K562 (cell line): ENCODE data around the gene GAL3ST1. TPM values are rescaled to one million over a fixed set of nuclear protein-coding genes. Genes with fewer than 3 reads are reported as not detected.
A peak's percentile ranks its signal among the peaks of the same experiment; 100 is the strongest.

Experiments used
- CHAMP1 ChIP-seq: fragments of 450-650 bp; IDR thresholded peaks from 2 replicates; pipeline ENCODE4 v1.6.1; 2016; ENCODE audit warnings: mild to moderate bottlenecking
- CREB3 ChIP-seq: fragments of 450-650 bp; conservative IDR thresholded peaks from 2 replicates; pipeline ENCODE4 v1.6.1; 2016; ENCODE audit warnings: missing genetic modification characterization, low read depth, mild to moderate bottlenecking, missing compliant biosample characterization, moderate library complexity
- HNRNPH1 ChIP-seq: fragments of 200-400 bp; formaldehyde crosslinking; optimal IDR thresholded peaks from 2 replicates; pipeline ENCODE3; 2017; ENCODE audit warnings: low read depth, mild to moderate bottlenecking, low read length, moderate library complexity
- KLF6 ChIP-seq: fragments of 250-450 bp; sonication (Bioruptor Pico); IDR thresholded peaks from 2 replicates; pipeline ENCODE4 v1.4.0; 2020; ENCODE audit warnings: mild to moderate bottlenecking, moderate library complexity, borderline replicate concordance
- SIRT6 ChIP-seq: IDR thresholded peaks from one replicate; pipeline ENCODE4 v1.6.1; 2012; ENCODE audit warnings: low read depth, mild to moderate bottlenecking, control low read depth, inconsistent platforms, low read length, moderate library complexity
- ZKSCAN8 ChIP-seq: fragments of 200-800 bp; sonication (Bioruptor generic); IDR thresholded peaks from 2 replicates; pipeline ENCODE4 v1.6.1; 2016; ENCODE audit warnings: missing genetic modification characterization, missing compliant biosample characterization
- ZNF140 ChIP-seq: fragments of 250-450 bp; sonication (Bioruptor Pico); IDR thresholded peaks from 2 replicates; pipeline ENCODE4 v1.8.0; 2021; ENCODE audit warnings: moderate library complexity, mild to moderate bottlenecking, inconsistent platforms
- polyA plus RNA-seq, 8 experiments: library from polyadenylated mRNA; depleted of rRNA in 4 of 8; stranded (reverse) in 5 of 8; unstranded in 3 of 8; fragments of >200 nt; fragmentation: Nextera tagmentation in 2 of 8; fragmentation: Illumina TruSeq in 1 of 8; extraction: Ambion mirVana in 2 of 8; extraction: Trizol in 1 of 8; gene quantifications; 2 replicates each; pipeline versions ENCODE4 v1.2.1 to v1.2.3, GENCODE V29; 2011 to 2014; ENCODE audit warnings: inconsistent platforms in 1 of 8, missing spikeins in 1 of 8
- total RNA-seq, 7 experiments: library from RNA; depleted of rRNA in 6 of 7; stranded (reverse); fragments of >200 nt in 6 of 7; fragmentation: Illumina TruSeq in 2 of 7; extraction: Trizol in 2 of 7; gene quantifications; 2 replicates each; pipeline versions ENCODE4 v1.2.1 to v1.2.3, GENCODE V29; 2011 to 2021; ENCODE audit warnings: low replicate concordance in 1 of 7

Gene GAL3ST1
- total and polyA plus RNA-seq, 9 of the 15 experiments (the other 6 are each of a cell fraction or from before 2014, with no cell fraction given), result 0.03 to 1.9 (median 0.33) TPM; not detected in 1

- TF ChIP-seq ZKSCAN8 (CRISPR knock-in tag) (peak; percentile 40; the same call in 1 of the 2 replicates), SIRT6 (no peak), CHAMP1 (no peak), ZNF140 (CRISPR knock-in tag) (no peak), CREB3 (tag) (peak; percentile 93), HNRNPH1 (no peak), KLF6 (peak; percentile 79; the same call in 1 of the 2 replicates)
- TF ChIP-seq, all 486 proteins: peak for 55
Measured at GRCh38 chr22:30537083-30537731, 37.3 kb downstream of the GAL3ST1 start (continued).
